WI38 (cell line): ENCODE data around the gene ADGRG1.

ENCODE experiments used
- H3K4me3 ChIP-seq: 2 replicates; pipeline ENCODE4 v1.5.1; 2011; ENCODE audit warnings: low read depth, mild to moderate bottlenecking, control low read depth, low read length
- TF ChIP-seq, protein P1 (sequence below): IDR thresholded peaks from 2 replicates; pipeline ENCODE4 v1.5.1; 2012; ENCODE audit warnings: low read depth, mild to moderate bottlenecking, control low read depth, low read length

The ADGRG1 gene

DNA sequence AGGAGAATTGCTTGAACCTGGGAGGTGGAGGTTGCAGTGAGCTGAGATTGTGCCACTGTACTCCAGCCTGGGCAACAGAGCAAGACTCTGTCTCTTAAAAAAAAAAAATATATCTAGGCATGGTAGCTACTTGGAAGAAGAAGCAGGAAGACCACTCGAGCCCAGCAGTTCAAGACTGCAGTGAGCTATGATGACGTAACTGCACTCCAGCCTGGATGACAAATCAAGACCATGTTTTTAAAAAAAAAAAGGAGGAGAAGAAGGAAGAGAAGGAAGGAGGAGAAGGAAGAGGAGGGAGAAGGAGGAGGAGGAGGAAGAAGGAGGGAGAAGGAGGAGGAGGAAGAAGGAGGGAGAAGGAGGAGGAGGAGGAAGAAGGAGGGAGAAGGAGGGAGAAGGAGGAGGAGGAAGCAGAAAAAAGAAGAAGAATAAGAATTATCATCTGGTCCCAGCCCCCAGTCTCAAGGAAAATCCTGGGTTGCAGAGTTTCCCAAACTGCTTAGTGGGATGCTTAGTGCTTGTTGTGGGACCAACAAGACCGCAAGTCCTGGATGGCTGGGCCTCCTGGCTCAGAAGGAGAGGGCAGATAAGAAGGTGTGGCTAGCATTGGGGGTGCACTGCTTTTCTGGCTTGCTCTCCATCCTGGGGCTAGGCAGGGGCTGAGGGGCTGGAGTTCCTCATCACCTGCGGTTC, 62.5 kb downstream of the ADGRG1 start:
- TF ChIP-seq, protein P1, sequence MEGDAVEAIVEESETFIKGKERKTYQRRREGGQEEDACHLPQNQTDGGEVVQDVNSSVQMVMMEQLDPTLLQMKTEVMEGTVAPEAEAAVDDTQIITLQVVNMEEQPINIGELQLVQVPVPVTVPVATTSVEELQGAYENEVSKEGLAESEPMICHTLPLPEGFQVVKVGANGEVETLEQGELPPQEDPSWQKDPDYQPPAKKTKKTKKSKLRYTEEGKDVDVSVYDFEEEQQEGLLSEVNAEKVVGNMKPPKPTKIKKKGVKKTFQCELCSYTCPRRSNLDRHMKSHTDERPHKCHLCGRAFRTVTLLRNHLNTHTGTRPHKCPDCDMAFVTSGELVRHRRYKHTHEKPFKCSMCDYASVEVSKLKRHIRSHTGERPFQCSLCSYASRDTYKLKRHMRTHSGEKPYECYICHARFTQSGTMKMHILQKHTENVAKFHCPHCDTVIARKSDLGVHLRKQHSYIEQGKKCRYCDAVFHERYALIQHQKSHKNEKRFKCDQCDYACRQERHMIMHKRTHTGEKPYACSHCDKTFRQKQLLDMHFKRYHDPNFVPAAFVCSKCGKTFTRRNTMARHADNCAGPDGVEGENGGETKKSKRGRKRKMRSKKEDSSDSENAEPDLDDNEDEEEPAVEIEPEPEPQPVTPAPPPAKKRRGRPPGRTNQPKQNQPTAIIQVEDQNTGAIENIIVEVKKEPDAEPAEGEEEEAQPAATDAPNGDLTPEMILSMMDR = no peak

DNA sequence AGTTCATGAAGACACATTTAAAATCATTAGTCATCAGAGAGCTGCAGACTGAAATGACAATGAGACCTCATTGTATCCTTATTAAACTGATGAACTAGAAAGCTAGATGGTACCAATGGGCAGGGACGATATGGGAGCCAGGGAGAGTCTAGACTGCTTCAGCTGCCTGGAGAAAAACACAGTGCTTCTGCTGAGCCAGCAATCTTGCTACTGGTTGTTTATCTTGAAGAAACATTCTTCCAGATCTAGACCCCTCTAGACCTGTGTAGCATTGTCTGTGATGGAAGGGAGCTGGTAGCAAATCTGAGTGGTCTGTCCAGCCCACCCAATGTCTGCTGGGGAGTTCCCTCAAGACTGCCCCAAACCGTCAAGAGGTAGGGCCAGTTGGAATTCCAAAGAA, 64.2 kb downstream of the ADGRG1 start:
- TF ChIP-seq, protein P1 = no peak
- no peak overlapping the region for H3K4me3 ChIP-seq

More for the DNA sequence above, 62.5 kb downstream of the ADGRG1 start:
- H3K4me3 ChIP-seq = no peak overlapping the region

DNA sequence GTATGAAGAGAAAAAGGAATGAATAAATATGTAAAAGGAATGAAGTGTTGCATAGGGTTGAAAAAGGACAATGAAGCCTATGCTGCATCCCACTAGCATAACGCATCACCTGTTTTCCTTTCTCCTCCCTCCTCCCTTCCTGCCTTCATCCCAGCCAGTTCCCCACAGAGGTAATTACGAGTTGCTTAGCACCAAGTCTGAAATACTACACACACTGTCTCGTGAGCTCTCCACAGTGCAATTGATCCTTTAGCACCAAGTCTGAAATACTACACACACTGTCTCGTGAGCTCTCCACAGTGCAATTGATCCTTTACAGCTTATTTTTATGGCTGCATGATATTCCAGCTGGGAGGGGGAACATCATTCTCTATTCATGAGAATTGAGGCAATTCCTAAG, 65.1 kb downstream of the ADGRG1 start:
- no peak overlapping the region for H3K4me3 ChIP-seq
- TF ChIP-seq, protein P1 = no peak

DNA sequence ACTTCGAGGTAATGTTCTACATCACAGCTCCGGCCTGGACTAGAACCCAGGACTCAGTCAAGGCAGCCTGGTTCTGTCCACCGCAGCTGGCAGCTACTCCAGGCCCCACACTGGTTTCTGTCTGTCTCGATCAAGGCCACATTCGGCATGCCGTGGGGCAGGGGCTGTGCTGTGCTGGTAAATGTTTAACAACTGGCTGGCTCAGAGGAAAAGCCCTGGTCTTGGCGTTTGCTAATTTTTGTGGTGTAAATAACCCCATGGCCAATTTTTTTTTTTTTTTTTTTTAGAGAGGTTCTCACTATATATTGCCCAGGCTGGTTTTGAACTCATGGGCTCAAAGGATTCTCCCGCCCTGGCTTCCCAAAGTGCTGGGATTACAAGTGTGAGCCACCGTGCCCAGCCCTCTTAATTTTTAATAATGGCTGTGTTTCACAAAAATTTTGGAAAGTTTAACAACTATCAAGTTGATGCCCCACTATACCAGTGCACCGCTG, 65.8 kb downstream of the ADGRG1 start:
- TF ChIP-seq, protein P1 = no peak
- H3K4me3 ChIP-seq = no peak overlapping the region

DNA sequence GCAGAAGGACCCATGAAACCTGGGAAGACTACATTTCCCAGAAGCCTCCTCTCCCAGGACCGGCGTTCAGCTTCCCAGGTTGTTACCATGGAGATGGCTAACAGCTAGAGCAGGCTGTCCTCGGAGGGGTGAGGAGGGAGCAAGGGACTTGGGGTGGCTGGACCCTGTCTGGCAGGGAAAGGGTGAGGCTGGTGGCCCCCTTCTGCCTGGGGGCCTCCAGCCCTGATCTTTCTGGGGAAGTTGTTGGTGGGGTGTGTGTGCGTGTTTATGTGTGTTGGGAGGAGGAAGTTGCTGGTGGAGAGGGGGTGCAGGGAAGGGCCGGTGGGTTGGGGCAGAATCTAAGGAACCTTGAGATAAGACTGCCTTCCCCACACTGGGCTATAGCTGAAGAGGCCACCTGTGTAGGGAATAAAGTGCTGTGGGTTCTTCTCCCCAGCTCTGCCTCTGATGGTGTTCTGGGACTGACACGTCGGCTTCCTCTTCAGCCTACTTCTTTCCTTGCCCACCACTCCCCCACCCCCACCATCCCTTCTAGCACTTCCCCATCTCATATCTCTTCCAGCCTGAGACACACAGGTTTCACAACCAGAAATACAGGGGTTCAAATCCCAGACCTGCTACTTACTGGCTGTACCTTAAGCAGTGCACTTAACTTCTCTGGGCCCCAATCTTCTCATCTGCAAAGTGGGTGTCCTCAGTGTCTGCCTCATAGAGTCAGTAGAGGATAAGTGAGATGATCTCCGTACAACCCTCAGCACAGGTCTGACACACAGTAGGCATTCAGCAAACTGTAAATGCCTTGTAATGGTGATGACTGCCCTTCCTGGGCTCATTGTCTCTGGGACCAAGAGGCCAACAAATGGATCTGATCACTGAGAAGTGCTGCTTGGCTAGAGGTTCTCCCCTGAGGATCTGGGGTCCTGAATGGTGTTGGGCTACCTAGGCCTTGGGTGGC, 66.6 kb downstream of the ADGRG1 start, which contains the start of gene DRC7:
Gene DRC7, plus strand, starts transcription at position 82 of the 955 bp plus-strand sequence. CDS start 3,144 bp downstream, outside the sequence.
- no peak within 1 kb of the TSS for H3K4me3 ChIP-seq
- TF ChIP-seq, protein P1 = no peak

DNA sequence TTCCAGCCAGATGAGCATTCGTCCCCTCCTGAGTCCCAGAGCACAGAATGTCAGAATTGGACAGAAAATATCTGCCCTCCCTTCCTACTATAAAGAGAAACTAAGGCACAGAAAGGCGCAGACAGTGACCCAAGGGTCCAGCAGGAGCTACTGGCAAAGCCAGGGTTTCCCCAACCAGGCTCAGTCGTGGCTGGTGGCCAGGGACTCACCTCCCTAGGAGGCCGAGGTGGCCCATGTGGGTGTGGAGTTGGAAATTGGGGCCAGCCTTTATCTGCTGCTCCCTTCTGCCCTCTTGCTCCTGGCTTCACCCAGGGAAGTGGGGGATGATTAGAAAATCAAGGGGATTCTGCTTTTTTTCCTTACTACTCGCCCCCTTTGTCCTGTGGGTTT, 67.2 kb downstream of the ADGRG1 start:
- H3K4me3 ChIP-seq = no peak overlapping the region
- TF ChIP-seq, protein P1 = no peak
